ENCODE data around the gene KIF1A.
A peak's percentile ranks its signal among the peaks of the same experiment; 100 is the strongest.

KIF1A gene

GRCh38 chr2:240730501-240731177 lies 89.4 kb downstream of the KIF1A start:
- no peak for DNase-seq

- DNase-seq = no peak
These were observed 91.2 kb downstream of the KIF1A start for GRCh38 chr2:240728827-240729226.

GRCh38 chr2:240728361-240728760 lies 91.7 kb downstream of the KIF1A start:
- no peak for DNase-seq

- no peak for DNase-seq
These were observed 92.1 kb downstream of the KIF1A start for GRCh38 chr2:240727913-240728312.

- DNase-seq = no peak
These were observed 92.6 kb downstream of the KIF1A start for GRCh38 chr2:240727439-240727838.

- DNase-seq = no peak
These were observed 93.1 kb downstream of the KIF1A start for GRCh38 chr2:240726876-240727275.

- peak; percentile 0 for DNase-seq
These were observed 94.3 kb downstream of the KIF1A start for GRCh38 chr2:240725671-240726070.

- DNase-seq = no peak
These were observed 94.8 kb downstream of the KIF1A start for GRCh38 chr2:240725266-240725665.

GRCh38 chr2:240724431-240724830 lies 95.6 kb downstream of the KIF1A start:
- no peak for DNase-seq

- DNase-seq = no peak
These were observed 96.2 kb downstream of the KIF1A start for GRCh38 chr2:240723851-240724250.

GRCh38 chr2:240722796-240723735 lies 97.0 kb downstream of the KIF1A start:
- no peak for DNase-seq

- no peak for DNase-seq
These were observed 97.6 kb downstream of the KIF1A start for GRCh38 chr2:240722376-240722775.

- DNase-seq = no peak
These were observed 98.3 kb downstream of the KIF1A start for GRCh38 chr2:240721596-240722180.

- DNase-seq = no peak
These were observed 99.1 kb downstream of the KIF1A start for GRCh38 chr2:240720686-240721595.

- DNase-seq = no peak
These were observed 100.1 kb downstream of the KIF1A start for GRCh38 chr2:240719676-240720545.

GRCh38 chr2:240718896-240719490 lies 101.0 kb downstream of the KIF1A start:
- no peak for DNase-seq

- no peak for DNase-seq
These were observed 102.1 kb downstream of the KIF1A start for GRCh38 chr2:240717681-240718581.

GRCh38 chr2:240717181-240717641 lies 102.8 kb downstream of the KIF1A start:
- no peak for DNase-seq

GRCh38 chr2:240716130-240716798 lies 103.8 kb downstream of the KIF1A start:
- DNase-seq = no peak
